Transverse colon (tissue), 3 donors: ENCODE data around the gene PRKCH.

Experiments
- CTCF ChIP-seq, 5 experiments: fragments of 200-600 bp in 3 of 5; fragments of 450-650 bp in 2 of 5; sonication (generic) in 3 of 5; IDR thresholded peaks; 1 replicate in 2 of 5; 2 replicates in 3 of 5; pipeline ENCODE4 v1.5.1; 2016 to 2017; ENCODE audit warnings: antibody characterized with exemption in 5 of 5, inconsistent platforms in 3 of 5, mild to moderate bottlenecking in 2 of 5, moderate library complexity in 1 of 5
- POLR2A ChIP-seq: fragments of 450-650 bp; IDR thresholded peaks from one replicate; pipeline ENCODE4 v1.6.1; 2016; ENCODE audit warnings: antibody characterized with exemption, mild to moderate bottlenecking, moderate library complexity

- TF ChIP-seq POLR2A (no peak), CTCF (IDR thresholded peaks at IDR 0.05) (no peak)
These were observed 60.2 kb downstream of the PRKCH start for GRCh38 chr14:61381553-61381952.
